HG02588 (cell line): ENCODE results near the gene TRMU.
"Not testable (repeated sequence)": the region's sequence is repeated elsewhere in the genome, so short reads cannot be mapped to it uniquely, and the experiment has no call there.

ENCODE experiments used
- ATAC-seq: cut with Tn5 transposase; IDR thresholded peaks from one replicate; pipeline ENCODE4 v1.9.1; 2021; ENCODE audit warnings: mild to moderate bottlenecking, moderate library complexity; ENCODE audit not compliant: unreplicated experiment

The TRMU gene

GRCh38 chr22:46381142-46381541 lies 45.6 kb downstream of the TRMU start:
- ATAC-seq = no peak

- no peak for ATAC-seq
Observed at GRCh38 chr22:46381731-46382130, 46.2 kb downstream of the TRMU start.

- no peak for ATAC-seq
Observed at GRCh38 chr22:46382524-46382923, 47.0 kb downstream of the TRMU start.

GRCh38 chr22:46386312-46386711 lies 50.8 kb downstream of the TRMU start:
- no peak for ATAC-seq

GRCh38 chr22:46387748-46388147 lies 52.2 kb downstream of the TRMU start:
- no peak for ATAC-seq

GRCh38 chr22:46388647-46389046 lies 53.1 kb downstream of the TRMU start:
- no peak for ATAC-seq

GRCh38 chr22:46389081-46389480 lies 53.6 kb downstream of the TRMU start:
- ATAC-seq = no peak

- ATAC-seq = no peak
Observed at GRCh38 chr22:46390105-46390651, 54.7 kb downstream of the TRMU start.

- ATAC-seq = no peak
Observed at GRCh38 chr22:46390652-46391301, 55.3 kb downstream of the TRMU start.

GRCh38 chr22:46391486-46392136 lies 56.1 kb downstream of the TRMU start:
- no peak for ATAC-seq

- no peak for ATAC-seq
Observed at GRCh38 chr22:46392137-46392844, 56.8 kb downstream of the TRMU start.

- no peak for ATAC-seq
Observed at GRCh38 chr22:46393873-46394272, 58.4 kb downstream of the TRMU start.

GRCh38 chr22:46394622-46395021 lies 59.1 kb downstream of the TRMU start:
- no peak for ATAC-seq

GRCh38 chr22:46395145-46395544 lies 59.6 kb downstream of the TRMU start:
- no peak for ATAC-seq

GRCh38 chr22:46397049-46397448 lies 61.5 kb downstream of the TRMU start:
- ATAC-seq = not testable (repeated sequence)

- no peak for ATAC-seq
Observed at GRCh38 chr22:46397514-46397913, 62.0 kb downstream of the TRMU start.

- no peak for ATAC-seq
Observed at GRCh38 chr22:46397951-46398350, 62.4 kb downstream of the TRMU start.

- no peak for ATAC-seq
Observed at GRCh38 chr22:46399251-46400024, 63.9 kb downstream of the TRMU start.

- ATAC-seq = no peak
Observed at GRCh38 chr22:46401370-46401769, 65.9 kb downstream of the TRMU start.

- no peak for ATAC-seq
Observed at GRCh38 chr22:46402505-46402904, 67.0 kb downstream of the TRMU start.

- not testable (repeated sequence) for ATAC-seq
Observed at GRCh38 chr22:46403880-46404279, 68.4 kb downstream of the TRMU start.
